ENCODE data around the gene TMPRSS5.

Gene TMPRSS5

GRCh38 chr11:113666584-113666983 is 39.5 kb downstream of the TMPRSS5 start:
- no peak for DNase-seq

GRCh38 chr11:113664981-113665710 is 41.0 kb downstream of the TMPRSS5 start:
- DNase-seq: no peak

GRCh38 chr11:113664069-113664980 is 41.8 kb downstream of the TMPRSS5 start:
- DNase-seq: no peak

- no peak for DNase-seq
These were observed 42.5 kb downstream of the TMPRSS5 start for GRCh38 chr11:113663567-113663966.

- no peak for DNase-seq
These were observed 50.3 kb downstream of the TMPRSS5 start for GRCh38 chr11:113655771-113656170.

GRCh38 chr11:113651023-113651422 is 55.1 kb downstream of the TMPRSS5 start:
- DNase-seq: no peak

GRCh38 chr11:113649311-113649710 is 56.8 kb downstream of the TMPRSS5 start:
- DNase-seq: no peak

- no peak for DNase-seq
These were observed 58.3 kb downstream of the TMPRSS5 start for GRCh38 chr11:113647856-113648255.

- no peak for DNase-seq
These were observed 59.0 kb downstream of the TMPRSS5 start for GRCh38 chr11:113647108-113647507.

- no peak for DNase-seq
These were observed 60.3 kb downstream of the TMPRSS5 start for GRCh38 chr11:113645593-113646349.

- DNase-seq: no peak
These were observed 61.5 kb downstream of the TMPRSS5 start for GRCh38 chr11:113644605-113645004.

- DNase-seq: no peak
These were observed 62.4 kb downstream of the TMPRSS5 start for GRCh38 chr11:113643701-113644100.

- DNase-seq: no peak
These were observed 63.0 kb downstream of the TMPRSS5 start for GRCh38 chr11:113643006-113643585.

GRCh38 chr11:113642090-113642489 is 64.0 kb downstream of the TMPRSS5 start:
- DNase-seq: no peak

GRCh38 chr11:113638376-113638775 is 67.7 kb downstream of the TMPRSS5 start:
- no peak for DNase-seq

- DNase-seq: no peak
These were observed 68.5 kb downstream of the TMPRSS5 start for GRCh38 chr11:113637636-113638035.

Measured in NCI-H1417 treated with DMSO at 0.1 percent for 48 hours (cell line).